B cell (primary cell): Measurements from ENCODE around the gene KRR1. TPM values are rescaled to one million over a fixed set of nuclear protein-coding genes. Genes with fewer than 3 reads are reported as not detected.

Experiments
- ATAC-seq: fragments of 200-7000 bp; cut with Tn5 transposase; one replicate; pipeline ENCODE4 v1.10.0; 2021; ENCODE audit warnings: low read depth, mild to moderate bottlenecking, moderate number of reproducible peaks, moderate library complexity
- CTCF ChIA-PET: fragments of 350-600 bp; sonication (Branson Sonifier 250); formaldehyde crosslinking; loops from one replicate; lab custom pipeline; 2021; ENCODE audit warnings: antibody characterized with exemption, inconsistent platforms; lab: Charles Lee
- POLR2A ChIA-PET: fragments of 350-600 bp; sonication (Branson Sonifier 250); formaldehyde crosslinking; loops from one replicate; lab custom pipeline; 2021; ENCODE audit warnings: antibody characterized with exemption; lab: Charles Lee
- DNase-seq: peaks from one replicate; pipeline ENCODE4 v3.0.0; 2013
- H2AFZ ChIP-seq: 2 replicates; pipeline ENCODE4 v1.6.1; 2012; ENCODE audit warnings: mild to moderate bottlenecking, low read depth, low read length; ENCODE audit not compliant: insufficient read depth, poor library complexity, severe bottlenecking
- H3K27ac ChIP-seq, 2 donors: 1 replicate in 1 of 2; 2 replicates in 1 of 2; pipeline ENCODE4 v1.5.1; 2012 to 2013; ENCODE audit warnings: low read length in 2 of 2, mild to moderate bottlenecking in 2 of 2, moderate library complexity in 1 of 2
- H3K27me3 ChIP-seq, 4 experiments: fragments of 200-600 bp in 1 of 4; sonication (generic) in 1 of 4; replicated peaks in 1 of 4; 1 replicate in 2 of 4; 2 replicates in 2 of 4; pipeline versions ENCODE4 v1.6.1 to v1.7.0; 2013 to 2016; ENCODE audit warnings: low read length in 3 of 4, mild to moderate bottlenecking in 2 of 4, mixed read lengths in 1 of 4, moderate library complexity in 1 of 4; ENCODE audit not compliant: insufficient read depth in 4 of 4, control insufficient read depth in 3 of 4; ENCODE audit errors: control extremely low read depth in 1 of 4
- H3K36me3 ChIP-seq, 2 experiments: replicated peaks in 1 of 2; 1 replicate in 1 of 2; 2 replicates in 1 of 2; pipeline versions ENCODE4 v1.6.1 to v1.7.1; 2013; ENCODE audit warnings: low read length in 1 of 2; ENCODE audit not compliant: insufficient read depth in 2 of 2, control insufficient read depth in 1 of 2; ENCODE audit errors: control extremely low read depth in 1 of 2, extremely low read depth in 1 of 2
- H3K4me1 ChIP-seq, 2 donors: fragments of 200-600 bp in 1 of 2; sonication (generic) in 1 of 2; 1 replicate in 1 of 2; 2 replicates in 1 of 2; pipeline versions ENCODE4 v1.5.1 to v1.6.1; 2013 to 2017; ENCODE audit warnings: low read length in 2 of 2; ENCODE audit not compliant: control insufficient read depth in 2 of 2, insufficient read depth in 2 of 2
- H3K4me2 ChIP-seq: replicated peaks from 2 replicates; pipeline ENCODE3; 2012; ENCODE audit warnings: mild to moderate bottlenecking, low read depth, low read length; ENCODE audit not compliant: poor library complexity, severe bottlenecking
- H3K4me3 ChIP-seq, 5 experiments: fragments of 200-600 bp in 1 of 5; sonication (generic) in 1 of 5; 1 replicate in 3 of 5; 2 replicates in 2 of 5; pipeline versions ENCODE4 v1.5.1 to v1.7.0; 2011 to 2016; ENCODE audit warnings: low read length in 4 of 5, mild to moderate bottlenecking in 4 of 5, low read depth in 2 of 5, control low read depth in 1 of 5, moderate library complexity in 1 of 5; ENCODE audit not compliant: insufficient read depth in 1 of 5; ENCODE audit errors: control extremely low read depth in 1 of 5, extremely low read depth in 1 of 5
- H3K79me2 ChIP-seq: fragments of 200-600 bp; sonication (generic); one replicate; pipeline ENCODE4 v1.6.0; 2016; ENCODE audit warnings: low read length; ENCODE audit not compliant: control insufficient read depth, insufficient read depth
- H3K9ac ChIP-seq: fragments of 200-600 bp; sonication (generic); 2 replicates; pipeline ENCODE4 v1.6.1; 2017; ENCODE audit warnings: mild to moderate bottlenecking, low read length, moderate library complexity
- H3K9me3 ChIP-seq, 3 donors: one replicate each; pipeline versions ENCODE4 v1.6.1 to v1.7.1; 2013; ENCODE audit warnings: low read length in 2 of 3; ENCODE audit not compliant: control insufficient read depth in 2 of 3, insufficient read depth in 1 of 3; ENCODE audit errors: control extremely low read depth in 1 of 3
- H4K20me1 ChIP-seq: 2 replicates; pipeline ENCODE4 v1.6.0; 2012; ENCODE audit warnings: mild to moderate bottlenecking, low read length; ENCODE audit not compliant: insufficient read depth, control insufficient read depth, poor library complexity, severe bottlenecking
- H3K27ac Mint-ChIP-seq: one replicate; pipeline ENCODE4 v1.8.0; 2021; ENCODE audit warnings: mixed read lengths
- H3K27me3 Mint-ChIP-seq: one replicate; pipeline ENCODE4 v1.8.0; 2021; ENCODE audit warnings: mixed read lengths
- H3K4me1 Mint-ChIP-seq: one replicate; pipeline ENCODE4 v1.8.0; 2021; ENCODE audit warnings: mixed read lengths
- H3K4me3 Mint-ChIP-seq: one replicate; pipeline ENCODE4 v1.8.0; 2021; ENCODE audit warnings: mixed read lengths
- H3K9me3 Mint-ChIP-seq: one replicate; pipeline ENCODE4 v1.8.0; 2022; ENCODE audit warnings: mixed read lengths; ENCODE audit not compliant: insufficient read depth
- CTCF ChIP-seq: fragments of 200-600 bp; IDR thresholded peaks from one replicate; pipeline ENCODE4 v1.8.0; 2022; ENCODE audit warnings: antibody characterized with exemption, mild to moderate bottlenecking
- EZH2 ChIP-seq: IDR thresholded peaks from 2 replicates; pipeline ENCODE4 v1.6.1; 2012; ENCODE audit warnings: borderline replicate concordance, low read depth, mild to moderate bottlenecking, moderate library complexity, low read length; ENCODE audit not compliant: insufficient read depth, poor library complexity, severe bottlenecking
- WGBS: methylation state at CpG from one replicate; pipeline ENCODE4 v1.1.5; 2013; ENCODE audit warnings: missing lambda C conversion rate; ENCODE audit not compliant: insufficient coverage; 5-methylcytosine and 5-hydroxymethylcytosine counted together
- intact Hi-C: fragments of 100-400 bp; cut with micrococcal nuclease; formaldehyde crosslinking; loops from one replicate; pipeline ENCODE4 v1.10.0; 2022
- polyA plus RNA-seq: library from polyadenylated mRNA; depleted of rRNA; stranded (reverse); fragments of >200 nt; gene quantifications from 2 replicates; pipeline ENCODE4 v1.2.3, GENCODE V29; 2012
- total RNA-seq, 2 donors: library from RNA; stranded (reverse); fragments of 120-200 nt in 1 of 2; gene quantifications; 1 replicate in 1 of 2; 2 replicates in 1 of 2; pipeline versions ENCODE4 v1.2.3 to v1.2.4, GENCODE V29; 2013 to 2022

KRR1 gene
- total and polyA plus RNA-seq, 2 donors (not counting 1 experiment from before 2014, with no cell fraction given): 16.3 to 87.7 TPM

DNA sequence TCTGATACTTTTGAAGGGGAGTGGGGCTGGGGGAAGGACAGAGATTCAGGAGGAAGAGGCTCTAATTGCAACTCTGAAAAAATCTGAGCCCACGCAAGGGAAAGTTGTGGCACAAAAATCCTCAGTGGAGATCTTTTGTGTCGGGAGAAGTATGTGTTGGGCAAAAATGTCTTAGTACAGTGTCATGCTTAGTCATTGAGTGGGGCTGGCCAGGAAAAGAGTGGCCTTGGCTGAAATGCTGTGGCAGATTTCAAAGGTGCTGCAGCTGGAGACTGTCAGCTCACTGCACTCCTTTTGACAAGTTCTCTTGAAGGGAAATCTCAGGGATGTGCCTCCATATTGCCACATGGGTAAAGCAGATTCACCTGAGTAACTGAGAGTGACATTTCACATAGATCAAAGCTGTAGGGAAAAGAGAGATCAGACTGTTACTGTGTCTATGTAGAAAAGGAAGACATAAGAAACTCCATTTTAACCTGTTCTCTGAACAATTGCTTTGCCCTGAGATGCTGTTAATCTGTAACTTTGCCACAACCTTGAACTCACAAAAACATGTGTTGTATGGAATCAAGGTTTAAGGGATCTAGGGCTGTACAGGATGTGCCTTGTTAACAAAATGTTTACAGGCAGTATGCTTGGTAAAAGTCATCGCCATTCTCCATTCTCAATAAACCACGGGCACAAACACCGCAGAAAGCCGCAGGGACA lies 66.8 kb downstream of the KRR1 start:
- H2AFZ ChIP-seq: no peak overlapping the region
- H4K20me1 ChIP-seq: no peaks in the 10 kb centered on the region
- peaks cover 0 to 5% (median 2%) of the 10 kb centered on the region in 3 donors for H3K9me3 ChIP-seq
- H3K36me3 ChIP-seq: no peaks in the 10 kb centered on the region
- Mint-ChIP-seq H3K4me3 (no peak overlapping the region), H3K4me1 (no peaks in the 10 kb centered on the region), H3K9me3 (peaks cover 2% of the 10 kb centered on the region), H3K27ac (no peak overlapping the region), H3K27me3 (peaks cover 18% of the 10 kb centered on the region)
- intact Hi-C loops: no loop called here
- no peak for DNase-seq
- H3K4me2 ChIP-seq: no peak overlapping the region
- ChIA-PET CTCF (interaction anchor here (1.0 kb wide), 1 partner anchor 82 kb away, joined by 3 read pairs; no protein-coding TSS in a partner anchor), POLR2A (no interaction called here)
- no peak overlapping the region for H3K27ac ChIP-seq
- H3K27me3 ChIP-seq: no peaks in the 10 kb centered on the region
- H3K4me3 ChIP-seq: no peak overlapping the region
- TF ChIP-seq EZH2 (no peak), CTCF (no peak)
- no peaks in the 10 kb centered on the region for H3K4me1 ChIP-seq
- WGBS: 83% methylated on average over 3 of the region's 6 CpGs
- H3K79me2 ChIP-seq: no peaks in the 10 kb centered on the region
- H3K9ac ChIP-seq: no peak overlapping the region
- no peak for ATAC-seq

DNA sequence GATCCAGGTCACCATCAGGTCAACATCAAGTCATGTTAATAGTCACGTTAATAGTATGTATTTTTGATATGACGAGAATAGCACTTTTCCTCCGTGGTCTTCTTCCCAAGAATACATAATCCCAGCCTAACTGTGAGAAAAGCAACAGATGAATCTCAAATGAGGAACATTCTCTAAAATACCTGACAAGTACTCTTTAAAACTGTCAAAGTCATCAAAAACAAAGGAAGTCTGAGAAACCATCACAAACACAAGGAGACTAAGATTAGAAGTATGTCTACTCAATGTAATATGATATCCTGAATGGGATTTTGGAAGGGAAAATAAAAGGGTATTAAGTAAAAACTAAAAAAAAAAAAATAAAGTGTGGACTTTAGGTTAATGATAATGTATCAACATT lies 67.7 kb downstream of the KRR1 start:
- no peak overlapping the region for H3K27ac ChIP-seq

More for the DNA sequence above, 67.7 kb downstream of the KRR1 start:
- H3K4me1 Mint-ChIP-seq: no peaks in the 10 kb centered on the region
- Histone ChIP-seq H3K27me3 (no peaks in the 10 kb centered on the region), H3K4me1 (no peaks in the 10 kb centered on the region), H3K4me3 (no peak overlapping the region), H2AFZ (no peak overlapping the region), H3K4me2 (no peak overlapping the region), H3K79me2 (no peaks in the 10 kb centered on the region), H3K9me3 (peaks cover 0 to 5% (median 2%) of the 10 kb centered on the region in 3 donors), H3K36me3 (no peaks in the 10 kb centered on the region), H4K20me1 (no peaks in the 10 kb centered on the region), H3K9ac (no peak overlapping the region)
- H3K27ac Mint-ChIP-seq: no peak overlapping the region
- POLR2A ChIA-PET: no interaction called here
- ATAC-seq: no peak
- CTCF ChIA-PET: interaction anchor here (1.6 kb wide), 1 partner anchor 42 kb away, joined by 4 read pairs; no protein-coding TSS in a partner anchor
- H3K27me3 Mint-ChIP-seq: peaks cover 18% of the 10 kb centered on the region
- no CpG with 5 or more reads among the region's 3 CpGs for WGBS
- TF ChIP-seq EZH2: no peak
- TF ChIP-seq CTCF: no peak
- intact Hi-C loops: no loop called here
- H3K9me3 Mint-ChIP-seq: peaks cover 2% of the 10 kb centered on the region
- no peak for DNase-seq
- H3K4me3 Mint-ChIP-seq: no peak overlapping the region
